Panc1 (cell line): ENCODE measurements around the gene AUH. TPM values are rescaled to one million over a fixed set of nuclear protein-coding genes. Genes with fewer than 3 reads are reported as not detected.

ENCODE experiments used
- ATAC-seq: fragments of 200-7000 bp; cut with Tn5 transposase; 2 replicates; pipeline ENCODE4 v1.9.1; 2020; ENCODE audit warnings: mild to moderate bottlenecking, moderate library complexity
- BruUV-seq: library from RNA; stranded (reverse); fragments of 400-500 nt; replicated peaks from 2 replicates; lab custom pipeline; 2021; lab: Mats Ljungman, UMichigan
- CTCF ChIA-PET: fragments of 300-600 bp; sonication (Branson Sonifier 250); formaldehyde crosslinking; loops from one replicate; lab custom pipeline; 2022; ENCODE audit warnings: antibody characterized with exemption; lab: Charles Lee
- POLR2A ChIA-PET: fragments of 300-600 bp; sonication (Branson Sonifier 250); formaldehyde crosslinking; loops from one replicate; lab custom pipeline; 2022; ENCODE audit warnings: antibody characterized with exemption; lab: Charles Lee
- DNase-seq: peaks from one replicate; pipeline ENCODE4 v3.0.0-alpha.2; 2010; ENCODE audit warnings: low read depth, low spot score
- H3K27ac ChIP-seq: 2 replicates; pipeline ENCODE4 v1.5.1; 2011; ENCODE audit warnings: mild to moderate bottlenecking, low read length, inconsistent platforms
- H3K27me3 ChIP-seq: fragments of 200-500 bp; sonication (Bioruptor generic); 2 replicates; pipeline ENCODE4 v1.6.0; 2014; ENCODE audit warnings: low read length, inconsistent platforms; ENCODE audit not compliant: control insufficient read depth, insufficient read depth
- H3K36me3 ChIP-seq: fragments of 200-500 bp; sonication (Bioruptor generic); 2 replicates; pipeline ENCODE4 v1.5.1; 2014; ENCODE audit warnings: inconsistent platforms, mild to moderate bottlenecking, low read length, moderate library complexity; ENCODE audit not compliant: control insufficient read depth, insufficient read depth
- H3K4me1 ChIP-seq: 2 replicates; pipeline ENCODE4 v1.5.1; 2011; ENCODE audit warnings: inconsistent platforms, mild to moderate bottlenecking, low read length, moderate library complexity; ENCODE audit not compliant: control insufficient read depth, insufficient read depth
- H3K4me3 ChIP-seq, 2 experiments: 2 replicates each; pipeline ENCODE4 v1.5.1; 2011 to 2012; ENCODE audit warnings: low read depth in 2 of 2, low read length in 2 of 2, mild to moderate bottlenecking in 2 of 2, inconsistent platforms in 1 of 2, moderate library complexity in 1 of 2
- H3K9me3 ChIP-seq: fragments of 200-500 bp; sonication (Bioruptor generic); 2 replicates; pipeline ENCODE4 v1.5.1; 2014; ENCODE audit warnings: low read depth, mild to moderate bottlenecking, inconsistent platforms, low read length, moderate library complexity; ENCODE audit not compliant: control insufficient read depth, insufficient read depth
- CTCF ChIP-seq: fragments of 450-650 bp; IDR thresholded peaks from 2 replicates; pipeline ENCODE4 v1.5.1; 2017; ENCODE audit warnings: mild to moderate bottlenecking
- POLR2AphosphoS5 ChIP-seq: IDR thresholded peaks from 2 replicates; pipeline ENCODE4 v1.6.1; 2012; ENCODE audit warnings: mild to moderate bottlenecking, low read depth, low read length, moderate library complexity
- REST ChIP-seq, 2 experiments: IDR thresholded peaks; 2 replicates each; pipeline ENCODE4 v1.6.1; 2011 to 2012; ENCODE audit warnings: low read depth in 2 of 2, control low read depth in 1 of 2, low read length in 1 of 2, mild to moderate bottlenecking in 1 of 2, moderate library complexity in 1 of 2; ENCODE audit not compliant: insufficient read depth in 1 of 2
- SIN3A ChIP-seq: IDR thresholded peaks from 2 replicates; pipeline ENCODE4 v1.6.1; 2012; ENCODE audit warnings: low read depth, mild to moderate bottlenecking, low read length, moderate library complexity, borderline replicate concordance; ENCODE audit not compliant: insufficient read depth
- TCF7L2 ChIP-seq: IDR thresholded peaks from 2 replicates; pipeline ENCODE4 v1.6.1; 2011; ENCODE audit warnings: mild to moderate bottlenecking, low read depth, low read length, inconsistent platforms
- in situ Hi-C: cut with HindIII; loops from 2 replicates; pipeline ENCODE4 v1.10.0; 2016; ENCODE audit warnings: low sequenced_read_pairs, low pct_unique_long_range_greater_than_20kb
- intact Hi-C: fragments of 100-400 bp; cut with micrococcal nuclease; formaldehyde crosslinking; loops from one replicate; pipeline ENCODE4 v1.10.0; 2022; ENCODE audit not compliant: unreplicated experiment
- total RNA-seq: library from RNA; stranded (reverse); gene quantifications from one replicate; pipeline ENCODE4 v1.2.1, GENCODE V29; 2021; ENCODE audit not compliant: unreplicated experiment

AUH gene
- total RNA-seq, 1 experiment from 2014 or later: 7.7 TPM

GRCh38 chr9:91174772-91175171, 186.9 kb downstream of the AUH start:
- ChIA-PET POLR2A (no interaction called here), CTCF (no interaction called here)
- ATAC-seq: no peak
- intact Hi-C loops: no loop called here
- no peak for DNase-seq
- Histone ChIP-seq H3K4me1 (no peaks in the 10 kb centered on the region), H3K9me3 (no peaks in the 10 kb centered on the region), H3K4me3 (no peak overlapping the region), H3K27me3 (no peaks in the 10 kb centered on the region), H3K27ac (no peak overlapping the region), H3K36me3 (no peaks in the 10 kb centered on the region)
- in situ Hi-C loops: no loop called here
- no TSS peak for BruUV-seq
- no peak for TF ChIP-seq REST (IDR thresholded peaks at IDR 0.05; ENCODE audit: insufficient read depth in 1 of 2, low read depth in 2 of 2, low read length in 1 of 2)
- TF ChIP-seq SIN3A: no peak
- no peak for TF ChIP-seq TCF7L2
- TF ChIP-seq CTCF: no peak

GRCh38 chr9:91172329-91172728, 189.4 kb downstream of the AUH start:
- ATAC-seq: no peak
- Histone ChIP-seq H3K9me3 (no peaks in the 10 kb centered on the region), H3K36me3 (no peaks in the 10 kb centered on the region), H3K4me1 (no peaks in the 10 kb centered on the region), H3K4me3 (no peak overlapping the region), H3K27me3 (no peaks in the 10 kb centered on the region), H3K27ac (no peak overlapping the region)
- ChIA-PET POLR2A (no interaction called here), CTCF (no interaction called here)
- intact Hi-C loops (no loop called here), in situ Hi-C loops (no loop called here)
- BruUV-seq: no TSS peak
- no peak for DNase-seq
- TF ChIP-seq REST (IDR thresholded peaks at IDR 0.05; ENCODE audit: insufficient read depth in 1 of 2, low read depth in 2 of 2, low read length in 1 of 2): no peak
- no peak for TF ChIP-seq TCF7L2
- no peak for TF ChIP-seq CTCF
- TF ChIP-seq SIN3A: no peak
- no peak for TF ChIP-seq POLR2AphosphoS5
